ENCODE results near the gene HES2.

GRCh38 chr1:6438047-6438525 lies 18.4 kb upstream of the HES2 start:
- TF ChIP-seq ZNF274 (IDR thresholded peaks at IDR 0.05; ENCODE audit: low read depth, low read length) (no peak), YY1 (IDR thresholded peaks at IDR 0.05; ENCODE audit: insufficient read depth, insufficient read length) (no peak), SUZ12 (IDR thresholded peaks at IDR 0.05; ENCODE audit: extremely low read depth, insufficient read depth, insufficient read length) (no peak)

All from NT2/D1 (cell line).